ENCODE measurements around the gene OR1F1. TPM values are rescaled to one million over a fixed set of nuclear protein-coding genes. Genes with fewer than 3 reads are reported as not detected.

The OR1F1 gene
- total RNA-seq, 1 experiment from 2014 or later = not detected

DNA sequence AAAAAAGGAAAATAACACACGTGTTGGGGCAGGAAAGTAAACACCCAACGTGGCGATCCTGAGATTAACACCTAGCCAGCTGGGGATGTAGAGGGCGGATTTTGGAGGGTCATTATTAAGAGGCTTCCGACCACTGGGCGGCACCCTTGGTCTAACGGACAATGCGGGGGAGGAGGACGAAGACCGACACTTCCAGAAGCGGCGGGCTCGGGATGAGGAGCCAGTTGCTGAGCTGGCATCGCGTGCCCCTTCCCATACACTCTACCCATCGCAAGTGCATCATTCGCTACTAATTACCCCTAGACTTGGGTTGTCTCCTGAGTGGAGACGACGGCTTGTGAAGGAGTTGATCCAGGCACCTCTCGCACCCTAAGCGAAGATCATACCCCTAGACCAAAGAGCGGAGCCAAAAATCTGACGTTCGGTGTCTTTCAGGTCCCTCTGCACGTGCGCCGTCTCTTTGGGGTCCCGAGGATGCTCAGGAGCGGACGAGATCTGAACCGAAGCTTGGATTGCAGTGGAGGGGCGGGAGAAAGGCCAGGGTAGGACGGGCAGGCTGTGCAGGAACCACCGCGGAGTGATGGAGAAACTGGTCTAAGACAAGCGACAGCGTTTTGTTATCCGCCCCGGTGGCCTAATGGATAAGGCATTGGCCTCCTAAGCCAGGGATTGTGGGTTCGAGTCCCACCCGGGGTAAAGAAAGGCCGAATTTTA, 35.6 kb upstream of the OR1F1 start:
- Histone ChIP-seq H3K79me1 (ENCODE audit: insufficient read depth, low read depth, low read length, poor library complexity, severe bottlenecking) (no peaks in the 10 kb centered on the region), H3T11ph (ENCODE audit: low read length) (no peak overlapping the region), H3K27me3 (ENCODE audit: insufficient read depth, low read length) (no peaks in the 10 kb centered on the region), H3K9ac (ENCODE audit: extremely low read depth, insufficient read length, low read length) (peak overlapping the region; percentile 70), H3K4me1 (ENCODE audit: insufficient read depth, low read length) (no peaks in the 10 kb centered on the region), H4K8ac (replicated peaks; ENCODE audit: insufficient read length, low read depth, low read length) (no peak overlapping the region), H3K14ac (ENCODE audit: insufficient read depth, low read length) (0 out of 2 replicates have a peak overlapping the region, but pooled peaks have one; percentile 22), H4K5ac (ENCODE audit: insufficient read length, low read depth, low read length) (no peak overlapping the region), H3K4me2 (ENCODE audit: insufficient read depth, insufficient read length, low read length) (peak overlapping the region; percentile 97), H3K79me2 (ENCODE audit: insufficient read depth, low read length) (no peaks in the 10 kb centered on the region), H3K56ac (ENCODE audit: insufficient read length, low read depth, low read length) (no peak overlapping the region), H3K23ac (ENCODE audit: insufficient read length, low read depth, low read length) (no peak overlapping the region), H4K91ac (ENCODE audit: insufficient read length, low read depth, low read length) (no peak overlapping the region), H2BK15ac (ENCODE audit: low read depth, low read length) (no peak overlapping the region), H2AFZ (ENCODE audit: low read length) (peak overlapping the region; percentile 40), H3K4ac (ENCODE audit: low read depth, low read length) (no peak overlapping the region), H3K18ac (ENCODE audit: insufficient read length, low read depth, low read length) (no peak overlapping the region), H2BK20ac (ENCODE audit: low read depth, low read length, poor library complexity, severe bottlenecking) (no peak overlapping the region), H2BK5ac (ENCODE audit: insufficient read length, low read length) (no peak overlapping the region), H3K27ac (ENCODE audit: insufficient read length, low read depth, low read length) (no peak overlapping the region), H2BK12ac (ENCODE audit: insufficient read length, low read depth, low read length) (no peak overlapping the region), H2BK120ac (ENCODE audit: low read depth, low read length, poor library complexity, severe bottlenecking) (no peak overlapping the region), H4K20me1 (ENCODE audit: control insufficient read depth, insufficient read depth, insufficient read length) (no peaks in the 10 kb centered on the region), H3K9me3 (ENCODE audit: control insufficient read depth, low read depth, low read length) (no peaks in the 10 kb centered on the region), H3K23me2 (ENCODE audit: insufficient read length, low read depth, low read length, poor library complexity, severe bottlenecking) (peaks cover 14% of the 10 kb centered on the region), H2AK5ac (ENCODE audit: insufficient read length, low read length) (no peak overlapping the region)
- Mint-ChIP-seq H3K36me3 (ENCODE audit: insufficient read depth in 1 of 3, low read depth in 3 of 3) (no peaks in the 10 kb centered on the region; a peak in 1 of 7 replicates), H3K9me3 (peaks cover 6 to 8% of the 10 kb centered on the region in 2 experiments; a peak in 2 of 5 replicates), H3K27me3 (ENCODE audit: low read depth) (peaks cover 48% of the 10 kb centered on the region), H3K27ac (peak overlapping the region in 2 of 3 experiments; percentile 87 to 90; a peak in 4 of 7 replicates), H3K4me3 (peak overlapping the region; percentile 86 to 96), H3K4me1 (peaks cover 7 to 14% of the 10 kb centered on the region in 2 experiments)
- peak; percentile 97 for DNase-seq
- WGBS (ENCODE audit: extremely low coverage, insufficient read length, low lambda C conversion rate) = no CpG with 5 or more reads among the region's 42 CpGs
- TF ChIP-seq, protein P1, sequence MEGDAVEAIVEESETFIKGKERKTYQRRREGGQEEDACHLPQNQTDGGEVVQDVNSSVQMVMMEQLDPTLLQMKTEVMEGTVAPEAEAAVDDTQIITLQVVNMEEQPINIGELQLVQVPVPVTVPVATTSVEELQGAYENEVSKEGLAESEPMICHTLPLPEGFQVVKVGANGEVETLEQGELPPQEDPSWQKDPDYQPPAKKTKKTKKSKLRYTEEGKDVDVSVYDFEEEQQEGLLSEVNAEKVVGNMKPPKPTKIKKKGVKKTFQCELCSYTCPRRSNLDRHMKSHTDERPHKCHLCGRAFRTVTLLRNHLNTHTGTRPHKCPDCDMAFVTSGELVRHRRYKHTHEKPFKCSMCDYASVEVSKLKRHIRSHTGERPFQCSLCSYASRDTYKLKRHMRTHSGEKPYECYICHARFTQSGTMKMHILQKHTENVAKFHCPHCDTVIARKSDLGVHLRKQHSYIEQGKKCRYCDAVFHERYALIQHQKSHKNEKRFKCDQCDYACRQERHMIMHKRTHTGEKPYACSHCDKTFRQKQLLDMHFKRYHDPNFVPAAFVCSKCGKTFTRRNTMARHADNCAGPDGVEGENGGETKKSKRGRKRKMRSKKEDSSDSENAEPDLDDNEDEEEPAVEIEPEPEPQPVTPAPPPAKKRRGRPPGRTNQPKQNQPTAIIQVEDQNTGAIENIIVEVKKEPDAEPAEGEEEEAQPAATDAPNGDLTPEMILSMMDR (conservative IDR thresholded peaks at IDR 0.05) = peak; percentile 62
